ENCODE measurements around the gene ADRB1.

ADRB1 gene

DNA sequence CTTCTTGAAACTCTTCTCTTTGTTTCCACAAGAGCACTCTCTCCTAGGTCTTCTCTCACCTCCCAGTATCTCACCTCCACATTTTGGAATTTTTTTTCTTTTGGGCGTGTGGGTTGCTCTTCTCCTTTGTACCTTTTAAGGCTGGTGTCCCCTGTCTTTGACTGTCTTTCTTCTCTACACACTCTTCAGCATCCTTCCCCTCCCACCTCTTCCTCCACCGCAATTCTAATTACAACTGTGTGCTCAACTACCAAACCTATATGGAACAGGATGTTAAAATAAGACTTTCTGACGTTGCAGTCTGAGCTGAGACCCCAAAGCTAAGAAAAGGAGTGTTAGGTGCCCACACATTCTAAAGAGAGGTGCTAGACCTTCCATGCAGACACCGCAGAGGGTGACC, 14.0 kb upstream of the ADRB1 start:
- H3K4me1 ChIP-seq (ENCODE audit: control insufficient read depth in 2 of 2, insufficient read depth in 1 of 2, low read depth in 1 of 2, low read length in 2 of 2): peaks cover 0 to 1% of the 10 kb centered on the region in 2 donors

DNA sequence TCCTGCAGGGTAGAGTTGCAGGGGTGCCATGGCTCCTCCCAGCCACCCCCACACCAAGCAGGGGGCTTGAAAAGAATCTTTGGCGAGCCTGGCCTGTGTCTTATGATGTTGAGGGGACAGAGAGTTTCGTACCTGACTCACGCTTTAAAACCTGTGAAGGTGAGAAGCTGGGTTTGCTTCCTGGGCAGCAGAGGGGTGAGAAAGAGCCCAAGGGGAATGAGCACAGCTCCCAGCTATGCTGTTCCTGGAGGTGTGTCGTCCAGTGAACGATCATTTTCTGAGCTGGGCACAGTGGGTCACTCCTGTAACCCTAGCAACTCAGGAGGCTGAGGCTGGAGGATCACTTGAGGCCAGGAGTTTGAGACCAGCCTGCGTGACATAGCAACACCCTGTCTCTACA, 13.5 kb upstream of the ADRB1 start:
- Histone ChIP-seq H2BK120ac (ENCODE audit: low read depth, low read length) (no peak overlapping the region), H4K91ac (ENCODE audit: low read depth, low read length, poor library complexity) (no peak overlapping the region)
- no CpG with 5 or more reads among the region's 6 CpGs for WGBS, 2 donors (ENCODE audit: extremely low coverage in 2 of 2, insufficient read length in 2 of 2, insufficient replicate concordance in 1 of 2)

More for the DNA sequence above, 14.0 kb upstream of the ADRB1 start:
- Histone ChIP-seq H3K14ac (ENCODE audit: low read length) (no peak overlapping the region), H3K23ac (ENCODE audit: low read depth, low read length, poor library complexity) (no peak overlapping the region), H2BK120ac (ENCODE audit: low read depth, low read length) (no peak overlapping the region), H3K27me3 (ENCODE audit: control insufficient read depth in 3 of 3, insufficient read depth in 3 of 3, low read depth in 1 of 3, low read length in 3 of 3) (peaks cover 0 to 76% (median 0%) of the 10 kb centered on the region in 3 experiments), H3K9ac (ENCODE audit: low read depth, low read length, poor library complexity) (no peak overlapping the region), H2AFZ (ENCODE audit: low read length) (no peak overlapping the region), H4K8ac (ENCODE audit: low read depth, low read length) (no peak overlapping the region), H3K18ac (ENCODE audit: low read length) (no peak overlapping the region), H3K4me3 (ENCODE audit: low read length in 2 of 2) (no peak overlapping the region), H3K36me3 (replicated peaks in 1 of 2; ENCODE audit: control insufficient read depth in 2 of 2, insufficient read depth in 2 of 2, low read length in 2 of 2) (no peaks in the 10 kb centered on the region), H3K79me1 (ENCODE audit: low read depth, low read length) (no peaks in the 10 kb centered on the region), H4K91ac (ENCODE audit: low read depth, low read length, poor library complexity) (no peak overlapping the region), H2BK12ac (ENCODE audit: low read length) (no peak overlapping the region), H2BK5ac (ENCODE audit: low read length) (no peak overlapping the region), H3K9me3 (replicated peaks in 1 of 2; ENCODE audit: control insufficient read depth in 2 of 2, insufficient read depth in 1 of 2, low read depth in 1 of 2, low read length in 2 of 2) (no peaks in the 10 kb centered on the region), H2AK5ac (ENCODE audit: low read depth, low read length) (no peak overlapping the region), H2BK15ac (ENCODE audit: low read length) (no peak overlapping the region), H3K27ac (replicated peaks; ENCODE audit: low read length) (no peak overlapping the region), H3K4me2 (ENCODE audit: insufficient read depth, low read length, poor library complexity, severe bottlenecking) (no peak overlapping the region), H3K4ac (ENCODE audit: low read length) (no peak overlapping the region)
- no peak for DNase-seq (ENCODE audit: low spot score)
- 100% methylated on average over 1 of the region's 4 CpGs for WGBS, 2 donors (ENCODE audit: extremely low coverage in 2 of 2, insufficient read length in 2 of 2, insufficient replicate concordance in 1 of 2)

DNA sequence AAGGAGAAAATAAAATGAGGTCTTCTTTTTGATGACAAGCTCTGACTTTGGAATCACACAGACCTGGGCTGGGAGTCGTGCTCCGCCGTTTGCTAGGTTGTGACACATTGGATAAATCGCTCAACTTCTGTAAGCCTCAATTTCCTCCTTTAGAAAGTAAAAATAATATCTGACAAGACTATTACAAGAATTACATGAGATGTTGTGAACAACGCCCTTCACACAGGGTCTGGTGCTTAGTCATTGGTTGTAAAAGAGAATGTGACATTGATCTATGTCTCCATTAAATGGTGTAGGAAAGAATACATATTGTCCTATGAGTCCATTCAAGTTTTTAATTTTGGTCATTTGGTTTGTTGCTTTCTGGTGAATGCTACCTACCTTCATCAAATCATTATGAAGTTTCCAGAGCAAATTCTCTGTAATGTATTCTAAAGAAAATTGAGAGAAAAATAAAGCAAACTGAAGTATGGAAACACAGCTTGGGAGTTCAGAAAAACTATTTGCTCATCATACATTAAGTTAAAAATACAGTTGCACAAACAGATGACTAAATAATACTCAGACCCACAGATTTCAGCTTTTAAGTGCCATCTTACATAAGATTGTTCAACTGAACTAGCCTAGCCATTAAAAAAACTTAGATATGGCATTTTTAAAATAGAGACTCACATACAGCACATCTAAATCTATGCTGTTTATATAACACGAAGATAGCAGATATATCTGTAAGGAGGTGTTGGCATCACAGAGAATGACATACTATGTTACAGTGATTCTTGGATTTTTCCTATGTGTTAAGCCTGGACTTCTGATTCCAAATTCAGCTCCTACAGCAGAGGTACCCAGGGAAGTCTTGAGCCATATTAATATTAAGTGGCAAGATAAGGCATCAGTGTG, 12.3 kb upstream of the ADRB1 start:
- Histone ChIP-seq H2AK5ac (ENCODE audit: low read depth, low read length) (no peak overlapping the region), H3K4me3 (ENCODE audit: low read length in 2 of 2) (no peak overlapping the region), H3K9ac (ENCODE audit: low read depth, low read length, poor library complexity) (no peak overlapping the region), H3K4me2 (ENCODE audit: insufficient read depth, low read length, poor library complexity, severe bottlenecking) (no peak overlapping the region), H4K91ac (ENCODE audit: low read depth, low read length, poor library complexity) (no peak overlapping the region), H3K79me1 (ENCODE audit: low read depth, low read length) (no peaks in the 10 kb centered on the region), H3K14ac (ENCODE audit: low read length) (no peak overlapping the region), H3K23ac (ENCODE audit: low read depth, low read length, poor library complexity) (no peak overlapping the region), H3K36me3 (replicated peaks in 1 of 2; ENCODE audit: control insufficient read depth in 2 of 2, insufficient read depth in 2 of 2, low read length in 2 of 2) (no peaks in the 10 kb centered on the region), H2AFZ (ENCODE audit: low read length) (no peak overlapping the region), H2BK12ac (ENCODE audit: low read length) (no peak overlapping the region), H2BK15ac (ENCODE audit: low read length) (no peak overlapping the region), H2BK5ac (ENCODE audit: low read length) (no peak overlapping the region), H2BK120ac (ENCODE audit: low read depth, low read length) (no peak overlapping the region), H3K18ac (ENCODE audit: low read length) (no peak overlapping the region), H3K4me1 (ENCODE audit: control insufficient read depth in 2 of 2, insufficient read depth in 1 of 2, low read depth in 1 of 2, low read length in 2 of 2) (peaks cover 0 to 1% of the 10 kb centered on the region in 2 donors), H4K8ac (ENCODE audit: low read depth, low read length) (no peak overlapping the region), H3K27ac (replicated peaks; ENCODE audit: low read length) (no peak overlapping the region), H3K9me3 (replicated peaks in 1 of 2; ENCODE audit: control insufficient read depth in 2 of 2, insufficient read depth in 1 of 2, low read depth in 1 of 2, low read length in 2 of 2) (no peaks in the 10 kb centered on the region), H3K4ac (ENCODE audit: low read length) (no peak overlapping the region), H3K27me3 (ENCODE audit: control insufficient read depth in 3 of 3, insufficient read depth in 3 of 3, low read depth in 1 of 3, low read length in 3 of 3) (peaks cover 0 to 70% (median 0%) of the 10 kb centered on the region in 3 experiments)
- WGBS, 2 donors (ENCODE audit: extremely low coverage in 2 of 2, insufficient read length in 2 of 2, insufficient replicate concordance in 1 of 2): no CpG with 5 or more reads among the region's 6 CpGs
- no peak for DNase-seq (ENCODE audit: low spot score)

More for the DNA sequence above, 13.5 kb upstream of the ADRB1 start:
- Histone ChIP-seq H2BK15ac (ENCODE audit: low read length) (no peak overlapping the region), H3K9ac (ENCODE audit: low read depth, low read length, poor library complexity) (no peak overlapping the region), H3K79me1 (ENCODE audit: low read depth, low read length) (no peaks in the 10 kb centered on the region), H3K27ac (replicated peaks; ENCODE audit: low read length) (no peak overlapping the region), H3K4ac (ENCODE audit: low read length) (no peak overlapping the region), H3K36me3 (replicated peaks in 1 of 2; ENCODE audit: control insufficient read depth in 2 of 2, insufficient read depth in 2 of 2, low read length in 2 of 2) (no peaks in the 10 kb centered on the region), H3K4me2 (ENCODE audit: insufficient read depth, low read length, poor library complexity, severe bottlenecking) (no peak overlapping the region), H3K14ac (ENCODE audit: low read length) (no peak overlapping the region), H2BK5ac (ENCODE audit: low read length) (no peak overlapping the region), H3K4me1 (ENCODE audit: control insufficient read depth in 2 of 2, insufficient read depth in 1 of 2, low read depth in 1 of 2, low read length in 2 of 2) (peaks cover 0 to 1% of the 10 kb centered on the region in 2 donors), H2BK12ac (ENCODE audit: low read length) (no peak overlapping the region), H3K4me3 (ENCODE audit: low read length in 2 of 2) (no peak overlapping the region), H2AK5ac (ENCODE audit: low read depth, low read length) (no peak overlapping the region), H2AFZ (ENCODE audit: low read length) (no peak overlapping the region), H4K8ac (ENCODE audit: low read depth, low read length) (no peak overlapping the region), H3K9me3 (replicated peaks in 1 of 2; ENCODE audit: control insufficient read depth in 2 of 2, insufficient read depth in 1 of 2, low read depth in 1 of 2, low read length in 2 of 2) (no peaks in the 10 kb centered on the region), H3K27me3 (ENCODE audit: control insufficient read depth in 3 of 3, insufficient read depth in 3 of 3, low read depth in 1 of 3, low read length in 3 of 3) (peaks cover 0 to 73% (median 0%) of the 10 kb centered on the region in 3 experiments), H3K23ac (ENCODE audit: low read depth, low read length, poor library complexity) (no peak overlapping the region), H3K18ac (ENCODE audit: low read length) (no peak overlapping the region)
- DNase-seq (ENCODE audit: low spot score): no peak

DNA sequence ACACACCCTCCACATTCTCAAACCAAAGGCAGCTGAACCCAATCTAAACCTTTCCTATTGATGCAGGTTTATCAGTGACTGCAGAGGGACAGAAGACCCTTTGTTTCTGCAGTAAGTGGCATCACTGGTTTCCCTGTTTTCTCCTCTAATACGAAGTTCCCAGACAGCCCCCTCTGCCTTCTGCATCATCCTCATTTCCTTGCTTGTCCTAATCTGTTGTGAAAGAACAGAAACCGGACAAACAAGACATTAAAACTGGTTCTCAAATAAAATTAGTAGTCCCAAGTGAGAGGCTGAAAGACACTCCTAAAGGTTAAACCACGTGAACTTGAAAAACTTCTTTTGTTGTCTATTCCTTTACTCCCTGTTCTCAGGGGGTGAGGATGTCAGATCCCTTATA, 10.1 kb upstream of the ADRB1 start:
- Histone ChIP-seq H2BK5ac (ENCODE audit: low read length) (no peak overlapping the region), H3K4me3 (ENCODE audit: low read length in 2 of 2) (no peak overlapping the region), H4K8ac (ENCODE audit: low read depth, low read length) (no peak overlapping the region), H3K4ac (ENCODE audit: low read length) (no peak overlapping the region), H3K14ac (ENCODE audit: low read length) (no peak overlapping the region), H3K23ac (ENCODE audit: low read depth, low read length, poor library complexity) (no peak overlapping the region), H3K18ac (ENCODE audit: low read length) (no peak overlapping the region), H3K79me1 (ENCODE audit: low read depth, low read length) (no peaks in the 10 kb centered on the region), H3K27ac (replicated peaks; ENCODE audit: low read length) (no peak overlapping the region), H2BK12ac (ENCODE audit: low read length) (no peak overlapping the region), H2BK15ac (ENCODE audit: low read length) (no peak overlapping the region), H2AK5ac (ENCODE audit: low read depth, low read length) (no peak overlapping the region), H3K4me2 (ENCODE audit: insufficient read depth, low read length, poor library complexity, severe bottlenecking) (no peak overlapping the region), H3K9ac (ENCODE audit: low read depth, low read length, poor library complexity) (no peak overlapping the region), H4K91ac (ENCODE audit: low read depth, low read length, poor library complexity) (no peak overlapping the region), H3K36me3 (replicated peaks in 1 of 2; ENCODE audit: control insufficient read depth in 2 of 2, insufficient read depth in 2 of 2, low read length in 2 of 2) (no peaks in the 10 kb centered on the region), H3K9me3 (replicated peaks in 1 of 2; ENCODE audit: control insufficient read depth in 2 of 2, insufficient read depth in 1 of 2, low read depth in 1 of 2, low read length in 2 of 2) (no peaks in the 10 kb centered on the region), H3K27me3 (ENCODE audit: control insufficient read depth in 3 of 3, insufficient read depth in 3 of 3, low read depth in 1 of 3, low read length in 3 of 3) (peaks cover 0 to 57% (median 0%) of the 10 kb centered on the region in 3 experiments), H2BK120ac (ENCODE audit: low read depth, low read length) (no peak overlapping the region), H3K4me1 (ENCODE audit: control insufficient read depth in 2 of 2, insufficient read depth in 1 of 2, low read depth in 1 of 2, low read length in 2 of 2) (peaks cover 0 to 1% of the 10 kb centered on the region in 2 donors), H2AFZ (ENCODE audit: low read length) (no peak overlapping the region)
- DNase-seq (ENCODE audit: low spot score): no peak
- no CpG with 5 or more reads among the region's 3 CpGs for WGBS, 2 donors (ENCODE audit: extremely low coverage in 2 of 2, insufficient read length in 2 of 2, insufficient replicate concordance in 1 of 2)

Measured in neuronal stem cell (in vitro differentiated cells).